Parathyroid adenoma (tissue), 2 donors: ENCODE results near the gene SHOC1.

ENCODE experiments used
- H2AFZ ChIP-seq: fragments of 300-600 bp; sonication (generic); one replicate; pipeline ENCODE4 v1.7.0; 2017; ENCODE audit warnings: antibody characterized with exemption, mild to moderate bottlenecking
- H3K27ac ChIP-seq: fragments of 300-600 bp; sonication (generic); one replicate; pipeline ENCODE4 v1.7.0; 2017
- H3K27me3 ChIP-seq: fragments of 300-600 bp; sonication (generic); one replicate; pipeline ENCODE4 v1.7.0; 2017; ENCODE audit warnings: low read length; ENCODE audit not compliant: control insufficient read depth, insufficient read depth
- H3K36me3 ChIP-seq: fragments of 300-600 bp; sonication (generic); one replicate; pipeline ENCODE4 v1.7.0; 2017; ENCODE audit warnings: low read length; ENCODE audit not compliant: control insufficient read depth, insufficient read depth
- H3K4me1 ChIP-seq: fragments of 300-600 bp; sonication (generic); one replicate; pipeline ENCODE4 v1.7.0; 2017; ENCODE audit warnings: control low read depth
- H3K4me2 ChIP-seq: fragments of 300-600 bp; sonication (generic); one replicate; pipeline ENCODE4 v1.7.0; 2017; ENCODE audit warnings: low read length
- H3K4me3 ChIP-seq: fragments of 300-600 bp; sonication (generic); one replicate; pipeline ENCODE4 v1.7.0; 2017; ENCODE audit warnings: low read depth, low read length
- H3K79me2 ChIP-seq: fragments of 300-600 bp; sonication (generic); one replicate; pipeline ENCODE4 v1.7.0; 2017; ENCODE audit warnings: control low read depth
- H3K9ac ChIP-seq: fragments of 300-600 bp; sonication (generic); one replicate; pipeline ENCODE4 v1.7.0; 2017; ENCODE audit warnings: mild to moderate bottlenecking
- H3K9me3 ChIP-seq: fragments of 300-600 bp; sonication (generic); one replicate; pipeline ENCODE4 v1.7.0; 2017; ENCODE audit warnings: low read length; ENCODE audit not compliant: control insufficient read depth
- TF ChIP-seq, protein P1 (sequence below): fragments of 300-600 bp; sonication (generic); IDR thresholded peaks from one replicate; pipeline ENCODE4 v1.7.0; 2017; ENCODE audit warnings: antibody characterized with exemption, mild to moderate bottlenecking
- donor health status: primary hyperparathyroidism.

The SHOC1 gene

DNA sequence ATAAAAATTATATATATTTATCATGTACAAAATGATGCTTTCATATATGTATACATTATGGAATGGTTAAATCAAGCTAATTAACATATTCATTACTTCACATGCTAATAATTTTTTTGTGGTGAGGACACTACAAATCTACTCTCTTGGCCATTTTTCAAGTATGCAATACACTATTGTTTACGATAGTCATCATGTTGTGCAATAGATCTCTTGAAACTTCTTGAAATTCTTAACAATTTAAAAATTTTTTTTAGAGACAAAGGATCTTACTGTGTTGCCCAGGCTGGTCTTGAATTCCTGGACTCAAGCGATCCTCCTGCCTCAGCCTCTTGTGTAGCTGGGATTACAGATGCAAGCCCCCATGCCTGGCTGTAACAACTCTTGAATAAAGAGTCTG, 45.2 kb upstream of the SHOC1 start:
- TF ChIP-seq, protein P1, sequence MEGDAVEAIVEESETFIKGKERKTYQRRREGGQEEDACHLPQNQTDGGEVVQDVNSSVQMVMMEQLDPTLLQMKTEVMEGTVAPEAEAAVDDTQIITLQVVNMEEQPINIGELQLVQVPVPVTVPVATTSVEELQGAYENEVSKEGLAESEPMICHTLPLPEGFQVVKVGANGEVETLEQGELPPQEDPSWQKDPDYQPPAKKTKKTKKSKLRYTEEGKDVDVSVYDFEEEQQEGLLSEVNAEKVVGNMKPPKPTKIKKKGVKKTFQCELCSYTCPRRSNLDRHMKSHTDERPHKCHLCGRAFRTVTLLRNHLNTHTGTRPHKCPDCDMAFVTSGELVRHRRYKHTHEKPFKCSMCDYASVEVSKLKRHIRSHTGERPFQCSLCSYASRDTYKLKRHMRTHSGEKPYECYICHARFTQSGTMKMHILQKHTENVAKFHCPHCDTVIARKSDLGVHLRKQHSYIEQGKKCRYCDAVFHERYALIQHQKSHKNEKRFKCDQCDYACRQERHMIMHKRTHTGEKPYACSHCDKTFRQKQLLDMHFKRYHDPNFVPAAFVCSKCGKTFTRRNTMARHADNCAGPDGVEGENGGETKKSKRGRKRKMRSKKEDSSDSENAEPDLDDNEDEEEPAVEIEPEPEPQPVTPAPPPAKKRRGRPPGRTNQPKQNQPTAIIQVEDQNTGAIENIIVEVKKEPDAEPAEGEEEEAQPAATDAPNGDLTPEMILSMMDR = no peak
- Histone ChIP-seq H3K27me3 (no peaks in the 10 kb centered on the region), H2AFZ (no peak overlapping the region), H3K27ac (no peak overlapping the region), H3K9me3 (no peaks in the 10 kb centered on the region), H3K4me3 (no peak overlapping the region), H3K36me3 (no peaks in the 10 kb centered on the region), H3K9ac (no peak overlapping the region), H3K4me2 (no peak overlapping the region), H3K79me2 (no peaks in the 10 kb centered on the region), H3K4me1 (no peaks in the 10 kb centered on the region)

DNA sequence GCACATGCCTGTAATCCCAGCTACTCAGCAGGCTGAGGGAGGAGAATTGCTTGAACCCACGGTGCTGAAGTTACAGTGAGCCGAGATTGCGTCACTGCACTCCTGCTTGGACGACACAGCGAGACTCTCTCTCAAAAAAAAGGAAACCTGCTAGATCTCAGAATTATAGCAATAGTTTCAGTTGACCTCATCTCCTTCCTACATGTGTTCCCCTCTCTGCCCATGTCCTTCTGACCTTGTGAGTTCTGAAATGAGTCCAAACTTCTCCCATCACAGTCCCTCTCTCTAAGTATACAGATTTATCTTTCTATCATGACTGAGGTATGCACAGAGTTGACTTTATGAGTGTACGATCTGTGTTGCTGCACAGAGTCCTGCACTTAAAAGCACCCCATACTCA, 44.6 kb upstream of the SHOC1 start:
- H3K4me1 ChIP-seq = no peaks in the 10 kb centered on the region
- TF ChIP-seq, protein P1 = no peak

DNA sequence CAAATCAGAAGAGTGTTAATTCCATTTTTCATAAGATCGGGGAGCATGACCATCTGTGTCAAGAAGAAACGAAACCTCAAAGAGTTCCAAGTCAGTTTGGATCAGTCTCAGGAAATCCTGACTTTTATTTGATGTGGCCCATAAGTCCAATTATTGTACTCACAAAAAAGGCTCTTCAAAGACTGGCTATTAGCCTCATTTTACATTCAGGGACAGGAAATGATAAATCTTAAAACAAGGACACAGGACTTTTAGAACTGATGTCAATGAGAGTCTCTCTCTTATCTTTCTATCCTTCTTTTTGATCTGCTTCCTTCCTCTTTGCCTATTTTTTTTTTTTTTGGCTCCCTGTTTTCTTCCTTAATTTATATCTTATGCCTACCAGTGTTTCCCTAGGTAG, 43.7 kb upstream of the SHOC1 start:
- Histone ChIP-seq H3K4me3 (no peak overlapping the region), H3K4me2 (no peak overlapping the region), H3K9ac (no peak overlapping the region), H3K27ac (no peak overlapping the region), H3K27me3 (no peaks in the 10 kb centered on the region), H3K9me3 (no peaks in the 10 kb centered on the region), H2AFZ (no peak overlapping the region), H3K4me1 (no peaks in the 10 kb centered on the region), H3K36me3 (no peaks in the 10 kb centered on the region), H3K79me2 (no peaks in the 10 kb centered on the region)
- TF ChIP-seq, protein P1 = no peak

More for the DNA sequence above, 44.6 kb upstream of the SHOC1 start:
- Histone ChIP-seq H3K4me2 (no peak overlapping the region), H3K27me3 (no peaks in the 10 kb centered on the region), H3K36me3 (no peaks in the 10 kb centered on the region), H3K27ac (no peak overlapping the region), H2AFZ (no peak overlapping the region), H3K79me2 (no peaks in the 10 kb centered on the region), H3K9me3 (no peaks in the 10 kb centered on the region), H3K9ac (no peak overlapping the region), H3K4me3 (no peak overlapping the region)

DNA sequence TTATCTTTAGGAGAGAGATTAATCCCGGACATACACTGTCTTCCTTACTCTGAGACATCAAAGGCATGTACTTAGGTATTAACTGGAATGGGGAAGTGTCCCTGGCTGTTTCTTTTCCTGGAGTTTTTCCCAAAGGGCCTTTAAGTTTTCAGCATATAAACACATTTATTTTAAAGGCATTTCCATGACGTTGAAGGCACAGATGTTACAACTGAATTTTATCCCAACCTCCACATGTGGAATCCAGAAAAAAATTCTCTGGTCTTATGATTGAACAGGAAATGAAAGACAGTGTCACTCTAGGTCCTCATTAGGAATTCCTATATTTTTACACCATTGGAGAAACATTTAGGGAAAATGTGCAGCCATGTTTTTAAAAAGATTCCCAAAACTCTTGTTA, 41.6 kb upstream of the SHOC1 start:
- Histone ChIP-seq H3K79me2 (no peaks in the 10 kb centered on the region), H3K36me3 (no peaks in the 10 kb centered on the region)

DNA sequence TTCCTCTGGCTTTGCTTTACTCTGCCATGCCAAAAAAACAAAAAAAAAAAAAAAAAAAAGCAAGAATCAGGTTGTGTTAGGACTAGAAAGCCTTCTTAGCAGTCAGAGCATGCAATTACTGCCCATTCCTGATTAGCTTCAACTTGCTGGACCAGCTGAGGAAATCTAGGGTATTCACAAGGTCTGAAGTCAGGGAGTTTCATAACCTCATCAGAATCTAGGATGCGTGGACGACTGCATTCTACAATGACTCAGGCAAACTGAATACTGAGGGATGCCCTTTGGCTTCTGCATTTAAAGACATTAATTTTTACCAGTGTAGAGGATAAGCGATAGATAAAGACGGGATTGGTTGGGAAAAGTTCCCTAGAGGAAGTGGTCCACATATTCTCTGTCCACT, 39.2 kb upstream of the SHOC1 start:
- Histone ChIP-seq H3K27ac (no peak overlapping the region), H3K4me2 (no peak overlapping the region), H3K36me3 (no peaks in the 10 kb centered on the region), H3K79me2 (no peaks in the 10 kb centered on the region), H2AFZ (no peak overlapping the region), H3K27me3 (no peaks in the 10 kb centered on the region), H3K9ac (no peak overlapping the region), H3K4me3 (no peak overlapping the region), H3K4me1 (no peaks in the 10 kb centered on the region), H3K9me3 (no peaks in the 10 kb centered on the region)
- TF ChIP-seq, protein P1 = no peak

More for the DNA sequence above, 41.6 kb upstream of the SHOC1 start:
- H3K27me3 ChIP-seq = no peaks in the 10 kb centered on the region
- no peak overlapping the region for H3K9ac ChIP-seq
- H3K4me1 ChIP-seq = no peaks in the 10 kb centered on the region
- TF ChIP-seq, protein P1 = no peak
- no peak overlapping the region for H2AFZ ChIP-seq
- H3K4me2 ChIP-seq = no peak overlapping the region
- no peaks in the 10 kb centered on the region for H3K9me3 ChIP-seq
- H3K4me3 ChIP-seq = no peak overlapping the region
- no peak overlapping the region for H3K27ac ChIP-seq
